Activated CD8-positive, alpha-beta memory T cell treated with anti-CD3 and anti-CD28 coated beads, Interleukin-2, amount 50 U/mL, for 1 hour (primary cell): ENCODE results near the gene TNS4.

Experiments used
- DNase-seq: peaks from one replicate; pipeline ENCODE4 v3.0.0-alpha.2; 2020; ENCODE audit errors: extremely low read depth

The TNS4 gene

GRCh38 chr17:40535438-40535837, 34.0 kb upstream of the TNS4 start:
- DNase-seq = no peak

GRCh38 chr17:40534371-40535189, 33.2 kb upstream of the TNS4 start:
- DNase-seq = no peak

GRCh38 chr17:40533896-40534295, 32.5 kb upstream of the TNS4 start:
- DNase-seq = no peak

- DNase-seq = no peak
Measured at GRCh38 chr17:40532520-40533253, 31.3 kb upstream of the TNS4 start.

GRCh38 chr17:40531051-40531991, 29.9 kb upstream of the TNS4 start:
- no peak for DNase-seq

GRCh38 chr17:40530531-40530994, 29.1 kb upstream of the TNS4 start:
- DNase-seq = no peak

GRCh38 chr17:40529991-40530390, 28.6 kb upstream of the TNS4 start:
- DNase-seq = no peak

- no peak for DNase-seq
Measured at GRCh38 chr17:40528692-40529417, 27.4 kb upstream of the TNS4 start.

- DNase-seq = no peak
Measured at GRCh38 chr17:40526668-40527067, 25.2 kb upstream of the TNS4 start.

GRCh38 chr17:40525294-40525693, 23.9 kb upstream of the TNS4 start:
- DNase-seq = no peak

GRCh38 chr17:40524243-40524965, 23.0 kb upstream of the TNS4 start:
- no peak for DNase-seq

GRCh38 chr17:40522961-40523310, 21.5 kb upstream of the TNS4 start:
- DNase-seq = no peak

GRCh38 chr17:40522250-40522960, 21.0 kb upstream of the TNS4 start:
- no peak for DNase-seq

GRCh38 chr17:40520991-40521453, 19.6 kb upstream of the TNS4 start:
- DNase-seq = no peak

GRCh38 chr17:40519089-40519775, 17.8 kb upstream of the TNS4 start:
- DNase-seq = no peak

- no peak for DNase-seq
Measured at GRCh38 chr17:40518401-40519088, 17.1 kb upstream of the TNS4 start.

GRCh38 chr17:40517981-40518380, 16.6 kb upstream of the TNS4 start:
- DNase-seq = no peak

- no peak for DNase-seq
Measured at GRCh38 chr17:40517286-40517662, 15.9 kb upstream of the TNS4 start.
